ENCODE results near the gene PITPNC1. TPM values are rescaled to one million over a fixed set of nuclear protein-coding genes. Genes with fewer than 3 reads are reported as not detected.

The PITPNC1 gene
- total and polyA plus RNA-seq, 2 donors (not counting 1 experiment from before 2014, with no cell fraction given): 5.8 to 7.1 TPM

DNA sequence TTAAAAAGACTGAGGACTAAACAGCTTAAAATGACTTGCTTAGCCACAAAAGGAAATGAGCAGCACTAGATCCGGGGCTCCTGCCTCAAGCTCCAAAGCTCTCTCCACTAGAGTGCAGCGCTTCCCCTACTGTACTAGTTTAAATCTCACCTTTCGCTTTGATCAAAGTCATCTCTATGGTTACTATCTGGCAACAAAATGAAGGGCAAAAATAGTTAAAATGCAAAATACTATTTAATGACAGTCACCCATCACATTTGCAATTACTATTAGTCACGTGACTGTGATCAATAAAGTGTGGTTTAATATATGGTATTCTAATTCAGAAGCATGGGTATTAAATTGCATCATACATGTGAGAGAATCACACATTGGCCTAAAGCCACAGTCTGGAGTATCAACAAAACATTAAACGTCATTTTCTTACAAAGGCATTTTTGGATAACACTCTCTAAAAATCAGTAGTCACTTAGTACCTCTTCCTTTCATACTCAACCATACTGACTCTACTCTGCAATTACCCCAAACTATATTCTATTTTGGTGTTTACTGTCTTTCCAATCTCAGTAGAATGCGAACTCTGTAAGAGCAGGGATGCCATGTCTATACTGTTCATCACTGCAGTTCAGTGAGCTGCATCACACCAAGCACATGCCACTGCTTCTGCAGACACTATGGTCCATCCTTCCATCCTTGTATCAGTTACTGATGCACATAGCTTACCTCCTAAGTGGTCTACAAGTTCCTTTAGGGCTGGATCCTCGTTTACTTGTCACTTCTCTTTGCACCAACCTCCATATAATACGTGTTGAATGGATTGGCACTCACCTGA is 16.9 kb upstream of the PITPNC1 start:
- peak; percentile 30 to 45 for DNase-seq (ENCODE audit: low read depth in 2 of 2)
- H3K27ac ChIP-seq (ENCODE audit: insufficient read depth, low read length): no peak overlapping the region
- H4K20me1 ChIP-seq (ENCODE audit: control insufficient read depth, extremely low read depth, insufficient read depth, low read length): no peaks in the 10 kb centered on the region
- H3K4me3 ChIP-seq (replicated peaks in 1 of 4; ENCODE audit: control extremely low read depth in 1 of 4, insufficient read depth in 1 of 4, low read depth in 3 of 4, low read length in 4 of 4): no peak overlapping the region
- no peak overlapping the region for H3K9ac ChIP-seq (ENCODE audit: insufficient read depth, low read length)
- H3K4me2 ChIP-seq (ENCODE audit: extremely low read depth, insufficient read depth, low read length): no peak overlapping the region
- no peaks in the 10 kb centered on the region for H3K9me3 ChIP-seq (ENCODE audit: control insufficient read depth, insufficient read depth, low read depth, low read length)
- TF ChIP-seq, protein P1, sequence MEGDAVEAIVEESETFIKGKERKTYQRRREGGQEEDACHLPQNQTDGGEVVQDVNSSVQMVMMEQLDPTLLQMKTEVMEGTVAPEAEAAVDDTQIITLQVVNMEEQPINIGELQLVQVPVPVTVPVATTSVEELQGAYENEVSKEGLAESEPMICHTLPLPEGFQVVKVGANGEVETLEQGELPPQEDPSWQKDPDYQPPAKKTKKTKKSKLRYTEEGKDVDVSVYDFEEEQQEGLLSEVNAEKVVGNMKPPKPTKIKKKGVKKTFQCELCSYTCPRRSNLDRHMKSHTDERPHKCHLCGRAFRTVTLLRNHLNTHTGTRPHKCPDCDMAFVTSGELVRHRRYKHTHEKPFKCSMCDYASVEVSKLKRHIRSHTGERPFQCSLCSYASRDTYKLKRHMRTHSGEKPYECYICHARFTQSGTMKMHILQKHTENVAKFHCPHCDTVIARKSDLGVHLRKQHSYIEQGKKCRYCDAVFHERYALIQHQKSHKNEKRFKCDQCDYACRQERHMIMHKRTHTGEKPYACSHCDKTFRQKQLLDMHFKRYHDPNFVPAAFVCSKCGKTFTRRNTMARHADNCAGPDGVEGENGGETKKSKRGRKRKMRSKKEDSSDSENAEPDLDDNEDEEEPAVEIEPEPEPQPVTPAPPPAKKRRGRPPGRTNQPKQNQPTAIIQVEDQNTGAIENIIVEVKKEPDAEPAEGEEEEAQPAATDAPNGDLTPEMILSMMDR (conservative IDR thresholded peaks at IDR 0.05 in 1 of 2, IDR thresholded peaks at IDR 0.05 in 1 of 2; ENCODE audit: low read depth in 1 of 2, low read length in 2 of 2): peak; percentile 30 to 46
- no peak for TF ChIP-seq EZH2 (IDR thresholded peaks at IDR 0.05; ENCODE audit: low read length, missing control alignments)
- peaks cover 78% of the 10 kb centered on the region for H3K79me2 ChIP-seq (ENCODE audit: control insufficient read depth, insufficient read depth, low read length)
- H3K4me1 ChIP-seq (ENCODE audit: control insufficient read depth, extremely low read depth, insufficient read depth, low read length): peaks cover 13% of the 10 kb centered on the region
- peaks cover 4% of the 10 kb centered on the region for H3K36me3 ChIP-seq (ENCODE audit: control insufficient read depth, insufficient read depth, low read length)
- H3K27me3 ChIP-seq (ENCODE audit: control insufficient read depth, insufficient read depth, low read length): no peaks in the 10 kb centered on the region
- no peak overlapping the region for H2AFZ ChIP-seq (ENCODE audit: low read length)

DNA sequence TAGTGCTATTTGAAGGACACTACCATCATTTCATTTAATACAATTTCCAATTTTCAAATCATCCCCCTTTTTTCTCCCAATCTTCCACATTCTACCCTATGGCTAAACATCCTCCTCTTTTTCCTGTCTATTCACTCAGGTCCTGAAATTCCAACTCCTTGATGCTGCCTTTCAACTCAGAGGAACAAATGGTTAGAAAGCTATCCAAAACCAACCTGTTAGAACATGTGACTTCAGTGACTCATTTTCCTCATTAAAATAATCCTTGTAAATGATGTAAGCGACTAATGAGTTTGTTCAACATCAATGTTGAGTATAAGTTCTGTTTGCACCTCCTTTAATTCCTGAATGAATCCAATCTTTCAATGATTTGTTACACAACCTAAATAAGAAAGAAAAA is 16.2 kb upstream of the PITPNC1 start:
- peaks cover 2% of the 10 kb centered on the region for H3K36me3 ChIP-seq (ENCODE audit: control insufficient read depth, insufficient read depth, low read length)
- no peak overlapping the region for H3K9ac ChIP-seq (ENCODE audit: insufficient read depth, low read length)
- no peaks in the 10 kb centered on the region for H3K9me3 ChIP-seq (ENCODE audit: control insufficient read depth, insufficient read depth, low read depth, low read length)
- H3K27ac ChIP-seq (ENCODE audit: insufficient read depth, low read length): no peak overlapping the region
- TF ChIP-seq, protein P1 (conservative IDR thresholded peaks at IDR 0.05 in 1 of 2, IDR thresholded peaks at IDR 0.05 in 1 of 2; ENCODE audit: low read depth in 1 of 2, low read length in 2 of 2): no peak
- no peak for TF ChIP-seq EZH2 (IDR thresholded peaks at IDR 0.05; ENCODE audit: low read length, missing control alignments)
- peaks cover 85% of the 10 kb centered on the region for H3K79me2 ChIP-seq (ENCODE audit: control insufficient read depth, insufficient read depth, low read length)
- DNase-seq (ENCODE audit: low read depth in 2 of 2): no peak
- H3K27me3 ChIP-seq (ENCODE audit: control insufficient read depth, insufficient read depth, low read length): no peaks in the 10 kb centered on the region
- no peaks in the 10 kb centered on the region for H4K20me1 ChIP-seq (ENCODE audit: control insufficient read depth, extremely low read depth, insufficient read depth, low read length)
- H3K4me2 ChIP-seq (ENCODE audit: extremely low read depth, insufficient read depth, low read length): no peak overlapping the region
- H2AFZ ChIP-seq (ENCODE audit: low read length): no peak overlapping the region
- peaks cover 17% of the 10 kb centered on the region for H3K4me1 ChIP-seq (ENCODE audit: control insufficient read depth, extremely low read depth, insufficient read depth, low read length)
- H3K4me3 ChIP-seq (replicated peaks in 1 of 4; ENCODE audit: control extremely low read depth in 1 of 4, insufficient read depth in 1 of 4, low read depth in 3 of 4, low read length in 4 of 4): no peak overlapping the region

DNA sequence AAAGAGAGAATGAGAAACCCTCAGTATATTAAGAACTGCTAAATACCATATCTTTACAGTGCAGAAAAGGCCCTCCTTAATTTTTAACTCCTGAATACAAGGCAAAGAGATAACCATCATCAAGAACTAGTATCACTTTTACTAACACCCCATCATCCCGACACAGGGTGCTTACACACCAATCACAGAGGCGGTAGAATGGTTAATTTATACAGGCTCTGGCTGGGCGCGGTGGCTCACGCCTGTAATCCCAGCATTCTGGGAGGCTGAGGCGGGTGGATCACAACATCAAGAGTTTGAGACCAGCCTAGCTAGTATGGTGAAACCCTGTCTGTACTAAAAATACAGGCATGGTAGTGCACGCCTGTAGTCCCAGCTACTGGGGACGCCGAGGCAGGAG is 14.9 kb upstream of the PITPNC1 start:
- Histone ChIP-seq H3K27me3 (ENCODE audit: control insufficient read depth, insufficient read depth, low read length) (no peaks in the 10 kb centered on the region), H3K36me3 (ENCODE audit: control insufficient read depth, insufficient read depth, low read length) (no peaks in the 10 kb centered on the region), H4K20me1 (ENCODE audit: control insufficient read depth, extremely low read depth, insufficient read depth, low read length) (no peaks in the 10 kb centered on the region), H3K9ac (ENCODE audit: insufficient read depth, low read length) (no peak overlapping the region), H3K27ac (ENCODE audit: insufficient read depth, low read length) (no peak overlapping the region), H3K9me3 (ENCODE audit: control insufficient read depth, insufficient read depth, low read depth, low read length) (no peaks in the 10 kb centered on the region), H2AFZ (ENCODE audit: low read length) (no peak overlapping the region), H3K4me3 (replicated peaks in 1 of 4; ENCODE audit: control extremely low read depth in 1 of 4, insufficient read depth in 1 of 4, low read depth in 3 of 4, low read length in 4 of 4) (no peak overlapping the region), H3K4me1 (ENCODE audit: control insufficient read depth, extremely low read depth, insufficient read depth, low read length) (peaks cover 17% of the 10 kb centered on the region), H3K79me2 (ENCODE audit: control insufficient read depth, insufficient read depth, low read length) (peaks cover 90% of the 10 kb centered on the region), H3K4me2 (ENCODE audit: extremely low read depth, insufficient read depth, low read length) (no peak overlapping the region)
- no peak for TF ChIP-seq EZH2 (IDR thresholded peaks at IDR 0.05; ENCODE audit: low read length, missing control alignments)
- TF ChIP-seq, protein P1 (conservative IDR thresholded peaks at IDR 0.05 in 1 of 2, IDR thresholded peaks at IDR 0.05 in 1 of 2; ENCODE audit: low read depth in 1 of 2, low read length in 2 of 2): no peak
- no peak for DNase-seq (ENCODE audit: low read depth in 2 of 2)

Measured in fibroblast of lung (primary cell).